HL-60 (cell line): Measurements from ENCODE around the gene ZBTB7C.

Experiments used
- DNase-seq, 2 experiments: peaks; one replicate each; pipeline ENCODE4 v3.0.0-alpha.2; 2010 to 2020; ENCODE audit warnings: low read depth in 1 of 2, low spot score in 1 of 2
- H3K27ac ChIP-seq: fragments of 250-450 bp; sonication (Bioruptor Pico); replicated peaks from 2 replicates; pipeline ENCODE4 v1.5.1; 2020; ENCODE audit warnings: mild to moderate bottlenecking, moderate library complexity
- H3K27me3 ChIP-seq: fragments of 250-450 bp; sonication (Bioruptor Pico); 2 replicates; pipeline ENCODE4 v1.5.1; 2021; ENCODE audit warnings: mild to moderate bottlenecking, moderate library complexity; ENCODE audit not compliant: insufficient read depth, poor library complexity, severe bottlenecking
- H3K4me3 ChIP-seq: replicated peaks from 2 replicates; pipeline ENCODE4 v1.5.1; 2011; ENCODE audit warnings: mild to moderate bottlenecking, control low read depth, low read length; ENCODE audit not compliant: insufficient read depth
- GABPA ChIP-seq: IDR thresholded peaks from 2 replicates; pipeline ENCODE4 v1.6.1; 2012; ENCODE audit warnings: low read depth
- POLR2AphosphoS5 ChIP-seq: IDR thresholded peaks from 2 replicates; pipeline ENCODE4 v1.6.1; 2012; ENCODE audit warnings: low read depth
- REST ChIP-seq: IDR thresholded peaks from 2 replicates; pipeline ENCODE4 v1.6.1; 2012; ENCODE audit warnings: low read depth; ENCODE audit not compliant: insufficient replicate concordance
- SPI1 ChIP-seq: IDR thresholded peaks from 2 replicates; pipeline ENCODE4 v1.6.1; 2012; ENCODE audit warnings: low read depth, mild to moderate bottlenecking, borderline replicate concordance
- TF ChIP-seq, protein P1 (sequence below): IDR thresholded peaks from one replicate; pipeline ENCODE4 v1.5.1; 2011; ENCODE audit warnings: low read length, control low read depth, inconsistent platforms; ENCODE audit not compliant: insufficient read depth

The ZBTB7C gene

DNA sequence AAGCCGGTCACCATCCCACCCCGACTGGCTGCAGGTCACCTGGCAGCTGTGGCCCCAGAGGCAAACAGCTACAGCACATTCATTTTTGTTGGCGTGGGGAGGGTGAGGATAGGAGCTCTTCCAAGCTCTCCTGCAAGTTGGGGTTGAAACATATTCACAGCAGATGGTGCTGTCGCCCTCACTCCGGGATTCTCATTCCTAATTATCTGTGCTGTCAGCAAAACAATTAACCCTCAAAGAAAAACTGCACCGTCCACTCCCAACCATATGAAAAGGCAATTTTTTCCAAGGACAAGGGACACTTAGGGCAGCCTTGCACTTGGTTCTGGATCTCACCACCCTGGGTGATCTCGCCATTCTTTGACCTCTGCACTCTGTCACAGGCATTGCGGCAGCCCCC is 68.6 kb downstream of the ZBTB7C start:
- no peak for DNase-seq
- peaks cover 2% of the 10 kb centered on the region for H3K27me3 ChIP-seq
- H3K4me3 ChIP-seq = no peak overlapping the region
- no peak overlapping the region for H3K27ac ChIP-seq
- no peak for TF ChIP-seq REST
- TF ChIP-seq SPI1 = no peak
- no peak for TF ChIP-seq POLR2AphosphoS5
- TF ChIP-seq GABPA = no peak
- TF ChIP-seq, protein P1, sequence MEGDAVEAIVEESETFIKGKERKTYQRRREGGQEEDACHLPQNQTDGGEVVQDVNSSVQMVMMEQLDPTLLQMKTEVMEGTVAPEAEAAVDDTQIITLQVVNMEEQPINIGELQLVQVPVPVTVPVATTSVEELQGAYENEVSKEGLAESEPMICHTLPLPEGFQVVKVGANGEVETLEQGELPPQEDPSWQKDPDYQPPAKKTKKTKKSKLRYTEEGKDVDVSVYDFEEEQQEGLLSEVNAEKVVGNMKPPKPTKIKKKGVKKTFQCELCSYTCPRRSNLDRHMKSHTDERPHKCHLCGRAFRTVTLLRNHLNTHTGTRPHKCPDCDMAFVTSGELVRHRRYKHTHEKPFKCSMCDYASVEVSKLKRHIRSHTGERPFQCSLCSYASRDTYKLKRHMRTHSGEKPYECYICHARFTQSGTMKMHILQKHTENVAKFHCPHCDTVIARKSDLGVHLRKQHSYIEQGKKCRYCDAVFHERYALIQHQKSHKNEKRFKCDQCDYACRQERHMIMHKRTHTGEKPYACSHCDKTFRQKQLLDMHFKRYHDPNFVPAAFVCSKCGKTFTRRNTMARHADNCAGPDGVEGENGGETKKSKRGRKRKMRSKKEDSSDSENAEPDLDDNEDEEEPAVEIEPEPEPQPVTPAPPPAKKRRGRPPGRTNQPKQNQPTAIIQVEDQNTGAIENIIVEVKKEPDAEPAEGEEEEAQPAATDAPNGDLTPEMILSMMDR = no peak

GRCh38 chr18:48339692-48340091 is 69.5 kb downstream of the ZBTB7C start:
- Histone ChIP-seq H3K27me3 (peaks cover 2% of the 10 kb centered on the region), H3K4me3 (no peak overlapping the region), H3K27ac (no peak overlapping the region)
- no peak for DNase-seq
- TF ChIP-seq, protein P1 = no peak
- TF ChIP-seq REST (no peak), POLR2AphosphoS5 (no peak), GABPA (no peak), SPI1 (no peak)

DNA sequence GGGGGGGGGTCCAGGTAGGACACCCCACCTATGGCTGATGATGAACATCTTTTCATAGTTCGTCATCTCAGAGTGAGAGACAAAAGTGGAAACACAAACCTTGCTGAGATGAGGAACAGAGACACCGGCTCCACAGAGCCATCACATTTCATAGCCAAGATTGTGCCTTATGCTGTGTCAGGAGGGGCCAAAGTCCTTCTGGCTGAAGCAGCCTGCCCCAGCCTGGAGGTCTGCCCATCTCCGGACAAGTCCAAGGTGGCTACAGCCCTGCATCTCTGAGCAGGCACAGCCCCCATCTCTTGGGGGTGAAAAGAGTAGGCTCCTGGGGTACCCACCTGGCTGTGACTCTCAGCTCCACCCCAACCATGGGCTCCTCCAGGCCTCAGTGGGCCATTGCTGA is 70.3 kb downstream of the ZBTB7C start:
- Histone ChIP-seq H3K27ac (no peak overlapping the region), H3K4me3 (no peak overlapping the region), H3K27me3 (peaks cover 2% of the 10 kb centered on the region)
- DNase-seq = no peak
- no peak for TF ChIP-seq REST
- no peak for TF ChIP-seq POLR2AphosphoS5
- no peak for TF ChIP-seq SPI1
- TF ChIP-seq GABPA = no peak
- TF ChIP-seq, protein P1 = no peak
